ENCODE results near the gene PIAS2.

DNA sequence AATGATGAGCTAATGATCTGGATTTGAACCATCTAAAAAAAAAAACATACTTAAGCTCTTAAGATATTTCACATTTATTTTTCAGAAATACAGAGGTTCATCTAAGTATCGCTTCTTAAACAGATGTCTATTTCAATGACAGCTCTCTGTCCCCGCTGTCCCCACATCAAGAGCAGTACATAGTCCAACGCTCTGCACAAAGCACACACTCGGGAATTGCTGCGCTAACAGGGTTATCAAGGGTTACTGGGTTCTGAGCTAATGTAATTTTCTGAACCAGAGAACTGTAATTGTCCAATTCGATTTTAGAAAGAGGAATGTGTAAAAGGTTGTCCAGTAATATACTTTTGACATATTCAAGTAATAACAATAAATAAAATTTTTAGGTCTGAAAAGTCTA is 101.6 kb downstream of the PIAS2 start:
- TF ChIP-seq, protein P1, sequence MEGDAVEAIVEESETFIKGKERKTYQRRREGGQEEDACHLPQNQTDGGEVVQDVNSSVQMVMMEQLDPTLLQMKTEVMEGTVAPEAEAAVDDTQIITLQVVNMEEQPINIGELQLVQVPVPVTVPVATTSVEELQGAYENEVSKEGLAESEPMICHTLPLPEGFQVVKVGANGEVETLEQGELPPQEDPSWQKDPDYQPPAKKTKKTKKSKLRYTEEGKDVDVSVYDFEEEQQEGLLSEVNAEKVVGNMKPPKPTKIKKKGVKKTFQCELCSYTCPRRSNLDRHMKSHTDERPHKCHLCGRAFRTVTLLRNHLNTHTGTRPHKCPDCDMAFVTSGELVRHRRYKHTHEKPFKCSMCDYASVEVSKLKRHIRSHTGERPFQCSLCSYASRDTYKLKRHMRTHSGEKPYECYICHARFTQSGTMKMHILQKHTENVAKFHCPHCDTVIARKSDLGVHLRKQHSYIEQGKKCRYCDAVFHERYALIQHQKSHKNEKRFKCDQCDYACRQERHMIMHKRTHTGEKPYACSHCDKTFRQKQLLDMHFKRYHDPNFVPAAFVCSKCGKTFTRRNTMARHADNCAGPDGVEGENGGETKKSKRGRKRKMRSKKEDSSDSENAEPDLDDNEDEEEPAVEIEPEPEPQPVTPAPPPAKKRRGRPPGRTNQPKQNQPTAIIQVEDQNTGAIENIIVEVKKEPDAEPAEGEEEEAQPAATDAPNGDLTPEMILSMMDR (IDR thresholded peaks at IDR 0.05; ENCODE audit: low read depth, low read length) = no peak
- TF ChIP-seq EZH2phosphoT487 (IDR thresholded peaks at IDR 0.05; ENCODE audit: low read depth) = no peak
